HG03378 (cell line): ENCODE data around the gene UGP2.
"Not testable (repeated sequence)": the region's sequence is repeated elsewhere in the genome, so short reads cannot be mapped to it uniquely, and the experiment has no call there.

Experiments
- ATAC-seq: cut with Tn5 transposase; IDR thresholded peaks from one replicate; pipeline ENCODE4 v1.9.1; 2021; ENCODE audit warnings: mild to moderate bottlenecking, moderate library complexity; ENCODE audit not compliant: unreplicated experiment

Gene UGP2

DNA sequence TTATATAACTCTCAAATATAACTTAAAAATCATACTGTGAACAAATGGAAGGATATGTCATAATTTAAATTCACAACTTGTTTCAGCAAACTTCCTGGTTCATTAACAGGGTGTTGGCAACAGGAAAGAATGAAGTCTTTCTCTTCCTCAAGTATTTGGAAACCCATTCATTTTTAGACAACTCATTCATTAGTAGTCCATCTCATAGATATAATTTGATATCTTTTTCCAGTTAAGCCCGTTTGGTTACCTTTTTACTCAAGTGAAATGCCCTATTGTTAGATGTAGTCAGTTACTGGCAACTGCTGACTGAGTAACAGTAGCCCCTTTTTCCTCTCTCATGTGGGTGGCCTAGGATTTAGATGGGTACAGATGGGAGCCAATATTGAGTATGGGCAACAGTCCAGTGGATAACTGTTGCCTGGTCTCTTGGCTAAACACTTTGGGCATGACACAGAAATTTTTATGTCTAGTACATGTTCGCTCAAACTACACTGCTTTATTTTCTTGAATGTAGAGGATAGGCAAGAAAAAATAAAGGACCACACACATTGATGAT, 4.6 kb upstream of the UGP2 start:
- ATAC-seq, result no peak

GRCh38 chr2:63840081-63840784, 1.5 kb upstream of the UGP2 start:
- peak; percentile 35 for ATAC-seq

DNA sequence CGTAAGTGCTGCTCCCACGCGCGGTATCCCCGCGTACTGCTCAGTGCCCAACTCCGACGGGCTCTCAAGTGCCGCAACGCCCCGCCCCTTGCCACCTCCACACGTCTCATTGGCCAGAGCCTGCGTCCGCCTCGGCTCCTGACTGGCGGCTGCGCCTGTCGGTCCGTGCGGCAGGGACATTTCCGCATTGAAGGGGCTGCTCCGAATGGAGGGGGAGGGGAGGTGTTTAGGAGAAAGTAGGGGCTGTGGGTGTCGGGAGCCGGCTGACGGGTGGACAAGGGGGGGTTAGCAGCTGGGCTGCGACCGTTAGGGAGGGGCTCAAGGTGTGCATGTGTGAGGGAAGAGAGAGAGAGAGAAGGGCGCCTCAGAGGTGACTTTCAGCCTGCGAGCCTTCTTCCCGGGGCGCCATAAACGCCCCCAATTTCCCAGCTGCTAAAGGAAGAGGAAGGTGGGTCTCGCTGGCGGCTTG, 877 bp upstream of the UGP2 start:
- ATAC-seq, result peak; percentile 85

DNA sequence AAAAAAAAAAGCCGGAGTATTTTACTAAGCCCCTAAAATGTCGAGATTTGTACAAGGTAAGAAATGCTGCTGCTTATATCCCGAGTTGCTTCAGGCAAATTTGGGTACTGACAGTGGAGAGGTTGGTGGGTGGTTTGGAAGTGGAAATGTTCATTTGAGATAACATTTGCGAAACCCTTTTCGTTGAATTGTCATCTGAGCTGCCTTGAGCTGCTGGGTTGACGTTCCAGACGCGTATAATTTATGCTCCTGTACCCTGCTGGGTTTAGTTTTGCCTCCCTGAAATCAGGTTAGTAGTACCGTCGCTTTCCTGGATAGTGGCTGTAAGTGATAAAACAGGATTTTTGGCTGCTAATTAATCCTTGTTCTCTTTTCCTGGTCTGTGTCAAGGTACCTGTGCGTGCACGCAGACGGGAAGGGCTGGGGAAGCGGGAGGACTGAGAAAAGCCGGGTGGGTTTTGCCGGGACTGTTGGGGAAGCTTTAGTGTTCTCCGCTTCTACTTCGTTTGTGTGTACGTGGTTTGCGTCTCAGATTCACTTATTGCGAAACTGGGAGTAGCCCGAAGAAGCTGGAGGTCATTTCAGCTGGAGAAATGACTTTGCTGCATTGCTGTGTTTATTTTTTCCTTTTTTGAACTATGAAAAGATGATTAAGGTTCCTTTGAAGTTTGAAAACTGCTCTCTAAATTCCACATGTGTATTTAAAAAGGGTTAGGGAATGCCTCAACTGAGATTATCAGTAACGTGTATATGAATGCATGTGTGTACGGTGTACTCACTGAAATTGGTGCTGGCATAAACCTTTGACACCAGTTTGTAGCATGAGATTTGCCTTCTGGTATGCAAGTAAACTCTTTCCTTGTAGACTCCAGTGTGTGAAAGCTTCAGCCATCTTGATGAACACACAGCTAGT, 709 bp downstream of the UGP2 start:
- ATAC-seq, result no peak

DNA sequence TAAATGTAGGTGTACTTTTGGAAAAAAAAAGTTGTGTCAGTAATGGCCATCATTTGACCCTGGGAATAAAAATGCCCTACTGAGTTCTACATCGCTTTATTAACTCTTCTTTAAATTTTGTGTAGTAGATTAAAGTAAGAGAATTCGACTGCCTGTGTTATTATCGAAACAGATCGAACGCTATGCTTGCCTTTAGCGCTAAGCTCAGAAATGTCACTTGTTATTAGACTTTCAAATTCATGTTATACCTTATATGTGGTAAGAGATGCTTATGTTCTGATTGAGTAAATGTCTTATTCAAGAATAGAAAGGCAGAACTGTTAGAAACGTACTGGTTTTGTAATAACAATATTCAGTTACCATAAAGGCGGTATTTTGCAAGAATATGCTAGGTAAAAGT, 1.4 kb downstream of the UGP2 start:
- no peak for ATAC-seq

DNA sequence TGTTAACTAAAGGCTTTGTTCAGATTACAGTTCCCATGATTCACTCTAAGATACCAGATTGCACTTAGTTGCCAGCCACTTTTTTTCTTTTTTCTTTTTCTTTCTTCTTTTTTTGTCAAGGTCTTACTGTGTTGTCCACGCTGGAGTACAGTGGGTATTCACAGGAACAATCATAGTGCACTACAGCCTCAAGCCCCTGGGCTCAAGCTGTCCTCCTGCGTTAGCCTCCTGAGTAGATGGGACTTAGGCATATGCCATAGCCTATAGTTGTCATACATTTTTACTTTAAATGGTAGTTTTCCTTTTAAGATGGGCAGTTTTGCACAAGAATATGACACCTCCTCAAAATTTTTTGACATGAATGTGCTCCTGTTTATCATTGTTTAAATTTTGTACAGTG, 2.1 kb downstream of the UGP2 start:
- no peak for ATAC-seq

GRCh38 chr2:63844616-63845015, 2.9 kb downstream of the UGP2 start:
- no peak for ATAC-seq

- no peak for ATAC-seq
Measured at GRCh38 chr2:63845866-63846265, 4.2 kb downstream of the UGP2 start.

GRCh38 chr2:63846487-63846886, 4.8 kb downstream of the UGP2 start:
- no peak for ATAC-seq

- ATAC-seq, result not testable (repeated sequence)
Measured at GRCh38 chr2:63847571-63847970, 5.9 kb downstream of the UGP2 start.

DNA sequence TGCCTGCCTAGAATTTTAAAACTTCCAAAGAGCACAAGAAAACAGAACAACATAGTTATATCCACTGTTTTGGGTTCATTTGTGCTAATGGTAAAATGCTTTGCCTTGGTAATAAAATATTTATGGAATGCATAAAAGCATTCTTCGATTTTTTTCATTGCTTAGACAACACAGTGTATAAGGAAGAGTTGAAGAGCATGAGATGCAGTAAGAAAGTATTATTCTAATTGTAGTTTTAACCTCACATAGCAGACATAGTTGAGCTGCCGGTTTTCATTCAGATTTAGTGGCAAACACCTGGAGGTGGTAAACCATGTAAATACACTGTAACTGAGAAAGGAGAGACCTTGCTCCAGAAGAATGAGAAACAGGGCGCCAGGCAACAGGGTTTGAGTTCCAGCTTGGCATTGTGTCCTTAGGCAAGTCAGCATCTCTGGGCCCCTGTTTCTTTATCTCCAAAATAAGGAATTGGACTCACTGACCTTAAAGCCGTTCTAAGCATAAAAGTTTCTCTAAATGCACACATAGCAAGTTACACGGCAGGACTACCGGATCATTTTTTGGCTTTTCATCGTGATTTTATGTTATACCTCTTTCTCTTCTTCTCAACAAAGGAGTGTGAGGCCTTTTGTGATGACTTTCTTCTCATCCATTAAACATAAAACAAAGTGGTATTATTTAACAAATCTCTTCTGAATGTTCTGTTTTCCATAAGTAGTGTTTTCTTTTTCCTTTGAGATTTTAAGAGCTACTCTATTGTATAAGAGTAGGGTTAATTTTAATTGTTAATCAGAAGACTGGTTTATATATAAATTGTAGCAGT, 7.9 kb downstream of the UGP2 start:
- no peak for ATAC-seq

- no peak for ATAC-seq
Measured at GRCh38 chr2:63850204-63850571, 8.5 kb downstream of the UGP2 start.

DNA sequence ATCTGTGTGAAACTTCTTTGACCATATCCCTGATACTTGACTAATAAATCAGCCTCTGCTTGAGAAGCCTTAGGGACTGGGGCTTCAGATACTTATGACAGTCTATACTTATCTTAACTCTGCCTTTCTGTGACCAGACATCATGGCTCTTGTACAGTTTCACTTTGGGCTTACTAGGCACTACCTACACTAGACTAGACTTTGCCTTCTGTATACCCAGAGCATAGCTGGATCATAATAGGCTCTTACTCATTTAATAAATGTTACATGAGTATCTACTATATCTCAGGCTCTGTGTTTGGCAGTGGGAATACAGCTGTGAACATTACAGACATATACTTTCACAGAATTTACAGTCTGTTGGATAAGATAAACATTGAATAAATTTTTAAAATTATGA, 9.0 kb downstream of the UGP2 start:
- no peak for ATAC-seq

DNA sequence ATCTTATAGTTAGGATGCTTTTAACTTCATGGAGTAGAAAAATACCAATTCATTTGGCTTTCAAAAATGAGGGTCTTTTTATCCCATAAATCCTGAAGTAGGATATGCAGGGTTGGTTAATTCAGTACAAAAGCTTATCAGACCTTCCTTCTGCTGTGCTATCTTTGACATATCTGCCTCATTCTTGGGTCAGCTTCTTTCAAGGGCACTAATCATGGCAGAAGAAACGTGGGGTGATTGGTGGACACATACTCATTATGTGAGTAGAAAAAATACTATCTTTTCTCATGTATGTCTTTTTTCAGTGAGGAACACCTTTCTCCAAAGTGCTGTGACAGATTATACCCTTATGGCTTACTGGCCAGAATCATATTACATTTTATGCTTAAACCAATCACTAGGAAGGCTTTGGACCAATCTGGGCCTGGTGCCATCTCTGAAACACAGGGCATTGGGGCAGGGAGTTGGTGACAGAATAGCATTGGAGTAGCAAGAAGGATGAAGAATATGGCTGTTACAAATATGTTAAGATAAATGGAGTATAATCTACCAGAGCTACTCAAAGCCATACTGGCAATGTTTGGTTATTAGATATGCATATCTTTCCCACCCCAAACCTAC, 10.1 kb downstream of the UGP2 start:
- no peak for ATAC-seq

DNA sequence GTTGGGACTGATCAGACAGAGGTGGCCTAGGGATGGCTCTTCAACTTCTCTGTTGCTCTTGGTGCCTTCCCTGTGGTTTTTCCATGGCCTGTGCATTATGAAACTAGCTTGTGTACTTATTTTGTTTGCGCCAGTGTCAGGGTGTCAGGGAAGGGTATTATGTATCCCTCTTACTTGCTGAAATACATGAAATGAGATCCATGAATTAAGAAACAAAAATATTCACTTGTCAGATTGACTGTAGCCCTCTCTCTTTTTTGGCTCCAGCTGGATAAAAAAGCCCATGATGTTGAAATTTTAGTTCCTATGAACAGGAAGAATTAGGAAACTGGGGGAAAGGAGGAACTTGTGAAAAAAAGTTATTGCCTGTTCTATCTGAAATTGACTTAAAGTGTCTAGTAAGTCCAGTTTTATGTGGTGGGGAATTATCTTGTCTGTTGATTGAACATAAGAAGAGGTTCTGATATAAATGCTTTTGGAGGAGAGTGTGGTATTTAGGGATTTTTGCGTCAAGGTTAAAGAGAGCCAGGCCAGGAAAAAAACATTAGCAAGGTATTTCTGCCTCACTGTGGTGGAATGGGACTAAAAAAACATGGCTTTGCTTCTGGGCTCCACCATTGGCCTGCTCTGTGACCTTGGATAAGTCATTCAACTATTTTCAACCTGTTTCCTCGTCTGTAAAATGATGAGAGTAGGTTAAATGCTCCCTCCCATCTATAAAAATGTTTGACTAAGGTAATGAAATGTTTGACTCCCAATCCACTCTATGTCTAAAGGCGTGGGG, 12.0 kb downstream of the UGP2 start:
- no peak for ATAC-seq

DNA sequence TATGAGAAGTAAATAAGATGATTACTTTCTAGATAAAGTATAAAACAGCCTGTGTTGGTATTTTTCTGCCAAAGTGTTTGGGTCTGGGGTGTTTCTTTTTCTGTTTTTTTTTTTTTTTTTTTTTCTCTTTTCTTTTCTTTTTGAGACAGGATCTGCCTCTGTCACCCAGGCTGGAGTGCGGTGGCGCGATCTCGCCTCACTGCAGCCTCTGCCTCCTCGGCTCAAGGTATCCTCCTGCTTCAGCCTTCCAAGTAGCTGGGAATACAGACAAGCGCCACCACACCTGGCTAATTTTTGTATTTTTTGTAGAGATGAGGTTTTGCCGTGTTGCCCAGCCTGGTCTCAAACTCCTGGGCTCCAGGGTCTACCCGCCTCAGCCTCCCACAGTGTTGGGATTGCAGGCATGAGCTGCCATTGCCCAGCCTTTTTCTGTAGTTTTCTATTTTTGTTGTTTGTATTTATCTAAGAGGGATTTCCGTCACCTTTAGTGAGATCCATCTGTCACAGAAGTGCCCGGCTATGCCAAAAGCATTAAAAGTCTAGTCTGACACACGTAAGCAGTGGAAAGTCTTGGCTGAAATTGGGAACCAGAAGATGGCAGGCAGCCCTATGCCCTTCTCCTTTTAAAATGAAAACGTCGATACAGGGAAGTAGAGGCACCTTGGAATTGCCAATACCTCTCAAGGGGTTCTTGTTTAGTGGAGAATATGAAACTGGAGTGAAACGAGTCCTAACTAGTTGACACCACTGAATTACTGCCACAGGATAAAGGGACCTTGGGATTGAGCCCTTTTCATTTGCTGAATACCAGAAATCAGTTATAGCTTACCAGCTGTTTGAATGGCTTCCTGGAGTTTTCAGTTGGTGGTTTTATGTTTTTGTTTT, 14.0 kb downstream of the UGP2 start:
- no peak for ATAC-seq

DNA sequence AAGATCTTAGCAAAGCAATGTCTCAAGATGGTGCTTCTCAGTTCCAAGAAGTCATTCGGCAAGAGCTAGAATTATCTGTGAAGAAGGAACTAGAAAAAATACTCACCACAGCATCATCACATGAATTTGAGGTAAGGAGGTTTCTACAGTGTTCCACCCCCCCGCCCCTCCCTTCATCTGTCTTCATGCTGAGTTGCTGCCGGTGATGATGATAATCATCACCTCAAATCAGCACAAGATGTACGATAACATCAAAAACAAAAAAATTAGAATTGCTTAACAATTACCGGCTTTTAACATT, 14.6 kb downstream of the UGP2 start:
- no peak for ATAC-seq

DNA sequence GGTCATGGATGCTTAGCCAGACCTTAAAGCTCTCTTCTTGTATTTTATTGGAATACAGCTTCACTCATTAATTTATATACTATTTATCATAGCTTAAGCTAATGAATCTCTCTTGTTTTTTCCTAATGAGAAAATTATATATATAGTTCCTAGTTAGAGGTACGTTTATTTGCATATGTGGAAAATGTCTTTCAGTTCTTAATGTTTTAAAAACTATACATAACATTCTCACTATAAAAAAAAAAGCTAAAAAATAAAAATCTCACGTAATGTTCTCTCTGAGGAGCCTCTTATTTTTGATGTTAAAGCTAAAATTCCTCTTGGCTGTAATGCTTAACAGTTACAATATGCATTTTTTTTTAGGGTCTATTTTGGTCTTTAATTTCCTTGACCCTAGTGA, 16.6 kb downstream of the UGP2 start:
- ATAC-seq, result no peak

- no peak for ATAC-seq
Measured at GRCh38 chr2:63861220-63861822, 19.6 kb downstream of the UGP2 start.
